Measurements from ENCODE around the gene HTR6. TPM values are rescaled to one million over a fixed set of nuclear protein-coding genes. Genes with fewer than 3 reads are reported as not detected.

Gene HTR6
- total RNA-seq, 1 experiment from 2014 or later, result 0.37 TPM

DNA sequence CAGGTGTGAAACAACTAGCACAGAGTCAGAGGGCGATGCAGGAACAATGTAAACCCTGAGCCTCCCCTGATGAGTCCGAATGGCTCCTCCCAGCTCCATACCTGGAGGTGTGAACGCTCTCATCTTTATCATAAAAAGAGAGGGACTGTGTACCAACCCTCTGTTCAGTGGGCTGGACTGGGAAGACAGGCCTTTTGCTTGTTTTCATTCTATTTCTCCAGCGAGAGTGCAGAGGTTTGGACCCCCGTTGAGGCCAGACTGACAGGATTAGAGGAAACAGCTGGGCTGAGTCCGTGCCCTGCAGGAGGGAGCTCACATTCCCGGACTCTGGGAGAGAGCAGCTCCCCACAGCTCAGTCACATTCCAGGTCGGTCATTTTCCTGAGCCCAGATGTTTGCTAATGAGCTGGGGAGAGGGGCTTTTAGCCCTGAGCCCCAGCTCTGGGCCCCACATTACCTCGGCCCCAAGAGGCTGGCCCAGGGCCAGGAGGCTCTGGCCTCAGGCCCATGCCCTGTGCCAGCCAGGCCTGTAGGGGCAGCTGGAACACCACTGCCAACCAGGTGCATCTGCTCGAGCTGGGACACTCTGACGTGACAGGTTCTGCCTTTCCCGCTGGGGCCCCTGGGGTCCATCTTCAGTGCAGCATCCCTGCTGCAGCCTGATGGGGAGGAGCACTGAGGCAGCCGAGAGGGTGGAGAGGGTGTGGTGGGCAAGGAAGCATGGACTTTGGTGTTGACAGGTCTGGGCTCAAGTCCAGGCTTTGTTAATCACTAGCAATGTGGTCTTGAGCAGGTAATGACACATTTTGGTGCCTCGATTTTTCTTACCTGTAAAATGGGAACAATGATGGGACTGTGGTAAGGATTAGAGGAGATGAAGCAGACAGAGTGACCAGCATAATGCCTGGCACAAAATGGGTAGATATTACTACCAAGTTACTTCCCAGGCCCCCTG is 24.0 kb upstream of the HTR6 start:
- Histone ChIP-seq H4K20me1 (ENCODE audit: control insufficient read depth, insufficient read depth, insufficient read length) (no peaks in the 10 kb centered on the region), H2BK15ac (ENCODE audit: low read depth, low read length) (no peak overlapping the region), H2BK120ac (ENCODE audit: low read depth, low read length, poor library complexity, severe bottlenecking) (no peak overlapping the region), H3K79me1 (ENCODE audit: insufficient read depth, low read depth, low read length, poor library complexity, severe bottlenecking) (no peaks in the 10 kb centered on the region), H3K23ac (ENCODE audit: insufficient read length, low read depth, low read length) (no peak overlapping the region), H2BK20ac (ENCODE audit: low read depth, low read length, poor library complexity, severe bottlenecking) (no peak overlapping the region), H2BK12ac (ENCODE audit: insufficient read length, low read depth, low read length) (no peak overlapping the region), H3T11ph (ENCODE audit: low read length) (no peak overlapping the region), H3K79me2 (ENCODE audit: insufficient read depth, low read length) (no peaks in the 10 kb centered on the region), H3K27ac (ENCODE audit: insufficient read length, low read depth, low read length) (no peak overlapping the region), H3K4me2 (ENCODE audit: insufficient read depth, insufficient read length, low read length) (no peak overlapping the region), H3K27me3 (ENCODE audit: insufficient read depth, low read length) (peaks cover 17% of the 10 kb centered on the region; the same call in 1 of the 2 replicates), H2AK5ac (ENCODE audit: insufficient read length, low read length) (no peak overlapping the region), H4K8ac (replicated peaks; ENCODE audit: insufficient read length, low read depth, low read length) (no peak overlapping the region), H2AFZ (ENCODE audit: low read length) (no peak overlapping the region), H3K4ac (ENCODE audit: low read depth, low read length) (no peak overlapping the region), H4K91ac (ENCODE audit: insufficient read length, low read depth, low read length) (no peak overlapping the region), H3K9ac (ENCODE audit: extremely low read depth, insufficient read length, low read length) (no peak overlapping the region), H3K9me3 (ENCODE audit: control insufficient read depth, low read depth, low read length) (no peaks in the 10 kb centered on the region), H3K56ac (ENCODE audit: insufficient read length, low read depth, low read length) (no peak overlapping the region), H4K5ac (ENCODE audit: insufficient read length, low read depth, low read length) (no peak overlapping the region), H2BK5ac (ENCODE audit: insufficient read length, low read length) (no peak overlapping the region), H3K23me2 (ENCODE audit: insufficient read length, low read depth, low read length, poor library complexity, severe bottlenecking) (peaks cover 15% of the 10 kb centered on the region), H3K4me1 (ENCODE audit: insufficient read depth, low read length) (no peaks in the 10 kb centered on the region; the same call in 1 of the 2 replicates), H3K14ac (ENCODE audit: insufficient read depth, low read length) (no peak overlapping the region), H3K18ac (ENCODE audit: insufficient read length, low read depth, low read length) (no peak overlapping the region)
- Mint-ChIP-seq H3K27me3 (ENCODE audit: low read depth) (peaks cover 46% of the 10 kb centered on the region), H3K4me1 (peaks cover 16 to 29% of the 10 kb centered on the region in 2 experiments), H3K4me3 (0 out of 5 replicates have a peak overlapping the region, but pooled peaks of 1 of the 2 experiments have one; percentile 51), H3K27ac (no peak overlapping the region; a peak in 2 of 7 replicates), H3K36me3 (ENCODE audit: insufficient read depth in 1 of 3, low read depth in 3 of 3) (no peaks in the 10 kb centered on the region; a peak in 1 of 7 replicates), H3K9me3 (0 out of 5 replicates have a peak, but pooled peaks cover 0 to 3% of the 10 kb centered on the region in 2 experiments)
- WGBS (ENCODE audit: extremely low coverage, insufficient read length, low lambda C conversion rate), result no CpG with 5 or more reads among the region's 14 CpGs
- DNase-seq, result peak; percentile 77
- TF ChIP-seq, protein P1, sequence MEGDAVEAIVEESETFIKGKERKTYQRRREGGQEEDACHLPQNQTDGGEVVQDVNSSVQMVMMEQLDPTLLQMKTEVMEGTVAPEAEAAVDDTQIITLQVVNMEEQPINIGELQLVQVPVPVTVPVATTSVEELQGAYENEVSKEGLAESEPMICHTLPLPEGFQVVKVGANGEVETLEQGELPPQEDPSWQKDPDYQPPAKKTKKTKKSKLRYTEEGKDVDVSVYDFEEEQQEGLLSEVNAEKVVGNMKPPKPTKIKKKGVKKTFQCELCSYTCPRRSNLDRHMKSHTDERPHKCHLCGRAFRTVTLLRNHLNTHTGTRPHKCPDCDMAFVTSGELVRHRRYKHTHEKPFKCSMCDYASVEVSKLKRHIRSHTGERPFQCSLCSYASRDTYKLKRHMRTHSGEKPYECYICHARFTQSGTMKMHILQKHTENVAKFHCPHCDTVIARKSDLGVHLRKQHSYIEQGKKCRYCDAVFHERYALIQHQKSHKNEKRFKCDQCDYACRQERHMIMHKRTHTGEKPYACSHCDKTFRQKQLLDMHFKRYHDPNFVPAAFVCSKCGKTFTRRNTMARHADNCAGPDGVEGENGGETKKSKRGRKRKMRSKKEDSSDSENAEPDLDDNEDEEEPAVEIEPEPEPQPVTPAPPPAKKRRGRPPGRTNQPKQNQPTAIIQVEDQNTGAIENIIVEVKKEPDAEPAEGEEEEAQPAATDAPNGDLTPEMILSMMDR (conservative IDR thresholded peaks at IDR 0.05), result peak; percentile 18; the same call in 1 of the 3 replicates
